ENCODE results near the gene PRRT2.

Gene PRRT2

DNA sequence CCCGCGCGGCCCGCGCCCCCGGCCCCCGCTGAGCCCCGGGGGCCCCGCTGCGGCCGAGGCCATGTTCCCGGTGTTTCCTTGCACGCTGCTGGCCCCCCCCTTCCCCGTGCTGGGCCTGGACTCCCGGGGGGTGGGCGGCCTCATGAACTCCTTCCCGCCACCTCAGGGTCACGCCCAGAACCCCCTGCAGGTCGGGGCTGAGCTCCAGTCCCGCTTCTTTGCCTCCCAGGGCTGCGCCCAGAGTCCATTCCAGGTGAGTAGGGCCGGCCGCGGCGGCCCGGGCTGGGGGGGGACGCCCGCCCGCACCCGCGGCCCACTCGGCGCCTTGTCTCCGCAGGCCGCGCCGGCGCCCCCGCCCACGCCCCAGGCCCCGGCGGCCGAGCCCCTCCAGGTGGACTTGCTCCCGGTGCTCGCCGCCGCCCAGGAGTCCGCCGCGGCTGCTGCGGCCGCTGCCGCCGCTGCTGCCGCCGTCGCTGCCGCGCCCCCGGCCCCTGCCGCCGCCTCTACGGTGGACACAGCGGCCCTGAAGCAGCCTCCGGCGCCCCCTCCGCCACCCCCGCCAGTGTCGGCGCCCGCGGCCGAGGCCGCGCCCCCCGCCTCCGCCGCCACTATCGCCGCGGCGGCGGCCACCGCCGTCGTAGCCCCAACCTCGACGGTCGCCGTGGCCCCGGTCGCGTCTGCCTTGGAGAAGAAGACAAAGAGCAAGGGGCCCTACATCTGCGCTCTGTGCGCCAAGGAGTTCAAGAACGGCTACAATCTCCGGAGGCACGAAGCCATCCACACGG, 5.2 kb upstream of the PRRT2 start:
- peaks cover 7% of the 10 kb centered on the region for H3K4me1 ChIP-seq (ENCODE audit: insufficient read depth, poor library complexity, severe bottlenecking)
- no peak for DNase-seq (ENCODE audit: low spot score)
- H3K9me3 ChIP-seq (ENCODE audit: severe bottlenecking) = no peaks in the 10 kb centered on the region
- H3K36me3 ChIP-seq (ENCODE audit: low read depth) = peaks cover 38% of the 10 kb centered on the region
- no peaks in the 10 kb centered on the region for H3K27me3 ChIP-seq (ENCODE audit: insufficient read depth, poor library complexity, severe bottlenecking)
- peak overlapping the region; percentile 88 for H3K4me3 ChIP-seq (ENCODE audit: severe bottlenecking)
- ATAC-seq (ENCODE audit: low read depth) = no peak
- TF ChIP-seq, protein P1, sequence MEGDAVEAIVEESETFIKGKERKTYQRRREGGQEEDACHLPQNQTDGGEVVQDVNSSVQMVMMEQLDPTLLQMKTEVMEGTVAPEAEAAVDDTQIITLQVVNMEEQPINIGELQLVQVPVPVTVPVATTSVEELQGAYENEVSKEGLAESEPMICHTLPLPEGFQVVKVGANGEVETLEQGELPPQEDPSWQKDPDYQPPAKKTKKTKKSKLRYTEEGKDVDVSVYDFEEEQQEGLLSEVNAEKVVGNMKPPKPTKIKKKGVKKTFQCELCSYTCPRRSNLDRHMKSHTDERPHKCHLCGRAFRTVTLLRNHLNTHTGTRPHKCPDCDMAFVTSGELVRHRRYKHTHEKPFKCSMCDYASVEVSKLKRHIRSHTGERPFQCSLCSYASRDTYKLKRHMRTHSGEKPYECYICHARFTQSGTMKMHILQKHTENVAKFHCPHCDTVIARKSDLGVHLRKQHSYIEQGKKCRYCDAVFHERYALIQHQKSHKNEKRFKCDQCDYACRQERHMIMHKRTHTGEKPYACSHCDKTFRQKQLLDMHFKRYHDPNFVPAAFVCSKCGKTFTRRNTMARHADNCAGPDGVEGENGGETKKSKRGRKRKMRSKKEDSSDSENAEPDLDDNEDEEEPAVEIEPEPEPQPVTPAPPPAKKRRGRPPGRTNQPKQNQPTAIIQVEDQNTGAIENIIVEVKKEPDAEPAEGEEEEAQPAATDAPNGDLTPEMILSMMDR (IDR thresholded peaks at IDR 0.05; ENCODE audit: poor library complexity, severe bottlenecking) = no peak
- H3K27ac ChIP-seq (ENCODE audit: poor library complexity, severe bottlenecking) = peak overlapping the region; percentile 92

DNA sequence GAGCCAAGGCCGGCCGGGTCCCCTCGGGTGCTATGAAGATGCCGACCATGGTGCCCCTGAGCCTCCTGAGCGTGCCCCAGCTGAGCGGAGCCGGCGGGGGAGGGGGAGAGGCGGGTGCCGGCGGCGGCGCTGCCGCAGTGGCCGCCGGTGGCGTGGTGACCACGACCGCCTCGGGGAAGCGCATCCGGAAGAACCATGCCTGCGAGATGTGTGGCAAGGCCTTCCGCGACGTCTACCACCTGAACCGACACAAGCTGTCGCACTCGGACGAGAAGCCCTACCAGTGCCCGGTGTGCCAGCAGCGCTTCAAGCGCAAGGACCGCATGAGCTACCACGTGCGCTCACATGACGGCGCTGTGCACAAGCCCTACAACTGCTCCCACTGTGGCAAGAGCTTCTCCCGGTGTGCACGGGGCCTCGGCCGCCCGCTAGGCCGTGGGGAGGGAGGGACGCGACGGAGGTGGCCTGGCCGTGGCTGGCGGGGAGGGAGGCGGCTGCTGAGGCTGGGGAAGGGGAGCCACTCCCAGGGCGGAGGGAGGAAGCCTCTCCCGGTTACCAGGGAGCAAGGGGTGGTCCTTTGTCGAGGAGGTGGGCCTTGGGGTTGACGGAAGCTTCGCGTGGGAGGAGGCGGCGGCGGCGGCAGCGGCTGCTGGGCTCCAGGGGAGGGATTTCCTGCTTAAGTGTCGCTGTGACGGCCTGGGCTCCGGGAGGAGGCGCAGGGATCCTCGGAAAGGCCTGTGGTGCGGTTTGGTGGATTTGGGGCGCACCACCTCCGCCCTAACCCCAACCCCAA, 4.4 kb upstream of the PRRT2 start:
- TF ChIP-seq, protein P1 (IDR thresholded peaks at IDR 0.05; ENCODE audit: poor library complexity, severe bottlenecking) = peak; percentile 51
- H3K4me1 ChIP-seq (ENCODE audit: insufficient read depth, poor library complexity, severe bottlenecking) = peaks cover 7% of the 10 kb centered on the region
- peaks cover 35% of the 10 kb centered on the region for H3K36me3 ChIP-seq (ENCODE audit: low read depth)
- H3K9me3 ChIP-seq (ENCODE audit: severe bottlenecking) = no peaks in the 10 kb centered on the region
- peak overlapping the region; percentile 88 for H3K4me3 ChIP-seq (ENCODE audit: severe bottlenecking)
- DNase-seq (ENCODE audit: low spot score) (peak; percentile 93), ATAC-seq (ENCODE audit: low read depth) (peak; percentile 30)
- H3K27ac ChIP-seq (ENCODE audit: poor library complexity, severe bottlenecking) = peak overlapping the region; percentile 92
- H3K27me3 ChIP-seq (ENCODE audit: insufficient read depth, poor library complexity, severe bottlenecking) = no peaks in the 10 kb centered on the region

DNA sequence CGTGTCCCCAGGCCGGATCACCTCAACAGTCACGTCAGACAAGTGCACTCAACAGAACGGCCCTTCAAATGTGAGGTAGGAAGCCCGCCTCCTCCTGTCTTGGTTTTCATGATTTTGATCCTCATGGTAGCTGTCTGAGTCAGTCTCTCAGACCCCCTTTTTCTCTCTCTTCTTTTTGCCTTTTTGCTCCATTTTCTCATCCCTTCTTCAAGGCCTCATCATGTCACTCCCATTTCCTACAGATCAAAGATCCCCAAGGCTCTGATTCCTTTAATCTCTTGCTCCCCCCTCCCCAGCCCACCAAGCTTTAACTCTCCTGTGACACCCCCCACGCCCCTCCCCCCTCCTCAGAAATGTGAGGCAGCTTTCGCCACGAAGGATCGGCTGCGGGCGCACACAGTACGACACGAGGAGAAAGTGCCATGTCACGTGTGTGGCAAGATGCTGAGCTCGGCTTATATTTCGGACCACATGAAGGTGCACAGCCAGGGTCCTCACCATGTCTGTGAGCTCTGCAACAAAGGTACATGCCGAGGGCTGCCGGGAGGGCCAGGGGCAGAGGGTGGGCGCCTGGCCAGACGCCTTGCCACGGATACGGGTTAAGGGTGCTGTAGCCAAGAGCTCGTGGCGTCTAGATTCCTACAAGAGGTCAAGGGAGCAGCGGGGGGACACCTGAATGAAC, 3.6 kb upstream of the PRRT2 start:
- Histone ChIP-seq H3K9me3 (ENCODE audit: severe bottlenecking) (no peaks in the 10 kb centered on the region), H3K27ac (ENCODE audit: poor library complexity, severe bottlenecking) (peak overlapping the region; percentile 92), H3K36me3 (ENCODE audit: low read depth) (peaks cover 29% of the 10 kb centered on the region), H3K4me3 (ENCODE audit: severe bottlenecking) (peak overlapping the region; percentile 88), H3K4me1 (ENCODE audit: insufficient read depth, poor library complexity, severe bottlenecking) (peaks cover 7% of the 10 kb centered on the region), H3K27me3 (ENCODE audit: insufficient read depth, poor library complexity, severe bottlenecking) (no peaks in the 10 kb centered on the region)
- TF ChIP-seq, protein P1 (IDR thresholded peaks at IDR 0.05; ENCODE audit: poor library complexity, severe bottlenecking) = no peak
- ATAC-seq (ENCODE audit: low read depth) (no peak), DNase-seq (ENCODE audit: low spot score) (peak; percentile 38)

DNA sequence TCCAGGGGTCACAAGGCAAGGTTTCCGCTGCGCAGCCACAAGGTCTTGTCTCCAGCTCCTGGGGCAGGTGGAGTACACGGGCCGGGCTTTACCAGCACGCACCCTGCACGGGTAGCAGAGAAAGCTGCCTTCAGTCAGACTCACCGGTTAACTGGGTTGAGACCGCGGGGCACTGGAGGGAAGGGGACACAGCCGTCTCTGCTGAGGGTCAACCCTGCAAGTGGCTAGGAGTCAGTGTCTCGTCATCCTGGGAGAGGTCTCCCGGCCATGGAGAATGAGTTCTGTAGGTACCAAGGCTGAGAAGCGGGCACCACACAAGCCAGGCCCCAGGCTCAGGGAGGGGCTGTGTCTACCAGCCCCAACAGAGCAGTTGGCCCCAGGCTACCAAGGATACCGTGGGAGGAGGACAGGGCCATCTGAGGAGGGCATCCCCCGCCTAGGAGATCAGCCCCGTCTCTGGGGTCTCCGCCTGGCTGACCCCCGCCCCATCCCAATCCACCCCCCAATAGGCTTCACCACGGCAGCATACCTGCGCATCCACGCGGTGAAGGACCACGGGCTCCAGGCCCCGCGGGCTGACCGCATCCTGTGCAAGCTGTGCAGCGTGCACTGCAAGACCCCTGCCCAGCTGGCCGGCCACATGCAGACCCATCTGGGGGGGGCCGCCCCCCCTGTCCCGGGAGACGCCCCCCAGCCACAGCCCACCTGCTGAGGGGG, 2.8 kb upstream of the PRRT2 start:
- no peak for ATAC-seq (ENCODE audit: low read depth)
- TF ChIP-seq, protein P1 (IDR thresholded peaks at IDR 0.05; ENCODE audit: poor library complexity, severe bottlenecking) = no peak
- DNase-seq (ENCODE audit: low spot score) = peak; percentile 56
- H3K4me3 ChIP-seq (ENCODE audit: severe bottlenecking) = no peak overlapping the region
- H3K36me3 ChIP-seq (ENCODE audit: low read depth) = peaks cover 29% of the 10 kb centered on the region
- H3K9me3 ChIP-seq (ENCODE audit: severe bottlenecking) = no peaks in the 10 kb centered on the region
- no peaks in the 10 kb centered on the region for H3K27me3 ChIP-seq (ENCODE audit: insufficient read depth, poor library complexity, severe bottlenecking)
- peaks cover 7% of the 10 kb centered on the region for H3K4me1 ChIP-seq (ENCODE audit: insufficient read depth, poor library complexity, severe bottlenecking)
- H3K27ac ChIP-seq (ENCODE audit: poor library complexity, severe bottlenecking) = peak overlapping the region; percentile 92
